Suprapubic skin (tissue), 4 donors: Measurements from ENCODE around the gene RC3H1.

Experiments used
- CTCF ChIP-seq, 2 donors: fragments of 200-600 bp in 1 of 2; fragments of 450-650 bp in 1 of 2; sonication (generic) in 1 of 2; IDR thresholded peaks; one replicate each; pipeline ENCODE4 v1.5.1; 2016 to 2019; ENCODE audit warnings: antibody characterized with exemption in 2 of 2, mild to moderate bottlenecking in 1 of 2, moderate library complexity in 1 of 2
- EP300 ChIP-seq: sonication (generic); formaldehyde crosslinking; IDR thresholded peaks from one replicate; pipeline ENCODE4 v1.6.1; 2017; ENCODE audit warnings: antibody characterized with exemption
- POLR2A ChIP-seq, 2 donors: fragments of 450-650 bp; IDR thresholded peaks; one replicate each; pipeline ENCODE4 v1.6.1; 2017; ENCODE audit warnings: antibody characterized with exemption in 2 of 2, mild to moderate bottlenecking in 2 of 2, moderate library complexity in 2 of 2
- POLR2AphosphoS5 ChIP-seq, 3 donors: sonication (generic); formaldehyde crosslinking; IDR thresholded peaks; one replicate each; pipeline ENCODE4 v1.6.1; 2017; ENCODE audit warnings: antibody characterized with exemption in 3 of 3

GRCh38 chr1:174022080-174022975 lies at the start of gene RC3H1:
- TF ChIP-seq CTCF (IDR thresholded peaks at IDR 0.05) (no peak), POLR2A (IDR thresholded peaks at IDR 0.05) (peak; percentile 26 to 74), EP300 (no peak), POLR2AphosphoS5 (IDR thresholded peaks at IDR 0.05) (peak in 2 of 3 donors; percentile 45 to 71)
